RPMI7951 (cell line): ENCODE results near the gene PALB2. TPM values are rescaled to one million over a fixed set of nuclear protein-coding genes. Genes with fewer than 3 reads are reported as not detected.

ENCODE experiments used
- DNase-seq: peaks from one replicate; pipeline ENCODE4 v3.0.0-alpha.2; 2012; ENCODE audit warnings: low read depth
- total RNA-seq: library from RNA; depleted of rRNA; stranded (reverse); fragments of >200 nt; shearing (Covaris generic); gene quantifications from 2 replicates; pipeline ENCODE4 v1.2.3, GENCODE V29; 2014; rRNA removed

PALB2 gene
- total RNA-seq, 1 experiment from 2014 or later: 11.4 TPM

- no peak for DNase-seq
These were observed 86.6 kb downstream of the PALB2 start for GRCh38 chr16:23554536-23554935.

Other genes starting within 250 kb of the PALB2 start
- gene COG7, start 188.1 kb downstream of the PALB2 start, total RNA-seq: 11.2 and 11.9 TPM in 2 replicates
- 8.8 and 9.1 TPM in 2 replicates for gene GGA2, start 130.8 kb downstream of the PALB2 start, total RNA-seq
- gene EARS2, start 84.0 kb downstream of the PALB2 start, total RNA-seq: 10.6 and 12.7 TPM in 2 replicates
- 52.6 and 67.9 TPM in 2 replicates for gene UBFD1, start 83.6 kb downstream of the PALB2 start, total RNA-seq
- 156 and 176 TPM in 2 replicates for gene NDUFAB1, start 45.0 kb downstream of the PALB2 start, total RNA-seq
- 36.5 and 43.2 TPM in 2 replicates for gene DCTN5, start 156 bp upstream of the PALB2 start, total RNA-seq
- 83.6 and 86.3 TPM in 2 replicates for gene PLK1, start 37.6 kb upstream of the PALB2 start, total RNA-seq
- not detected in 2 replicates for gene ERN2, start 71.9 kb upstream of the PALB2 start, total RNA-seq
- not detected in 2 replicates for gene CHP2, start 113.7 kb upstream of the PALB2 start, total RNA-seq
- gene PRKCB, start 194.7 kb upstream of the PALB2 start, total RNA-seq: not detected in 2 replicates